ENCODE data around the gene ABO.

The ABO gene

DNA sequence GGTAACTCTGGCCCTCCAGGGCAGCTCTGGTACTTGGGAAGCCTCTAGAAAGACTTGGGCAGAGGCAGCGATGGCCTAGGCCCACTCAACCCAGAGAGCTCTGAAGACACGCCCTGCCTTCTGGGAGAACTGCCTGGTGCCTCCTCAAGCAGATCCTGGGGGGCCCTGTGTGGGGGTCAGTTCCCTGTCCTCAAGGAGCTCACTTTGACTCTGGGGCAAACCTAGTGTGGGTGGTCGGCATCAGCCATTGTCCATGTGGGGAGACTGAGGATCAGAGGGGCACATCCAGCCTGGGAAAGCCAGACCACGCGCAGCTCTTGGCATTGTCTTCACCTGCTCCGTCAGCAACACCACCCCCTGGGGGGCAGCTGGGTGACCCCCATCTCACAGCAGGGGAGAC is 28.0 kb downstream of the ABO start:
- DNase-seq = no peak

DNA sequence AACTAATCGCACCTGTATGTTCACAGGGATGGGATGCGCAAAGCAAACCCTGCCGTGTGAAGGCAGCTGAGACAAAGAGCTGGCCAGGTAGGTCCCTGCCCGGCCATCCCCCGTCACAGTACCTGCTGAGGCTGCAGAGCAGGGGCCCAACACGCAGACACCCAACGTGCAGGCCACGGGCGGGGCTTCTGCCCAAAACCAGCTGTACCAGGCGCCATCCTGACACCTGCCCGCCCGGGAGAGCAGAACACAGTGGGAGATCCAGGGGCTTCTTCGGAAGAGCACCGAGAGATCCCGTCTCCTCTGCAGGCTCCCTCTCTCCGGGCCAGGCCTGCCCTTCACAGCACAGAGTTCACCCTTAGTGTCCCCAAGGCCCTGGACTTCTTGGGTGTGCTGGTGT is 28.4 kb downstream of the ABO start:
- Histone ChIP-seq H3K4me3 (no peak overlapping the region), H3K9me3 (no peaks in the 10 kb centered on the region), H3K36me3 (no peaks in the 10 kb centered on the region), H3K27ac (no peak overlapping the region), H3K4me1 (no peaks in the 10 kb centered on the region), H3K27me3 (peaks cover 0 to 44% of the 10 kb centered on the region in 2 donors)
- TF ChIP-seq, protein P1, sequence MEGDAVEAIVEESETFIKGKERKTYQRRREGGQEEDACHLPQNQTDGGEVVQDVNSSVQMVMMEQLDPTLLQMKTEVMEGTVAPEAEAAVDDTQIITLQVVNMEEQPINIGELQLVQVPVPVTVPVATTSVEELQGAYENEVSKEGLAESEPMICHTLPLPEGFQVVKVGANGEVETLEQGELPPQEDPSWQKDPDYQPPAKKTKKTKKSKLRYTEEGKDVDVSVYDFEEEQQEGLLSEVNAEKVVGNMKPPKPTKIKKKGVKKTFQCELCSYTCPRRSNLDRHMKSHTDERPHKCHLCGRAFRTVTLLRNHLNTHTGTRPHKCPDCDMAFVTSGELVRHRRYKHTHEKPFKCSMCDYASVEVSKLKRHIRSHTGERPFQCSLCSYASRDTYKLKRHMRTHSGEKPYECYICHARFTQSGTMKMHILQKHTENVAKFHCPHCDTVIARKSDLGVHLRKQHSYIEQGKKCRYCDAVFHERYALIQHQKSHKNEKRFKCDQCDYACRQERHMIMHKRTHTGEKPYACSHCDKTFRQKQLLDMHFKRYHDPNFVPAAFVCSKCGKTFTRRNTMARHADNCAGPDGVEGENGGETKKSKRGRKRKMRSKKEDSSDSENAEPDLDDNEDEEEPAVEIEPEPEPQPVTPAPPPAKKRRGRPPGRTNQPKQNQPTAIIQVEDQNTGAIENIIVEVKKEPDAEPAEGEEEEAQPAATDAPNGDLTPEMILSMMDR (IDR thresholded peaks at IDR 0.05) = no peak
- DNase-seq = no peak
- intact Hi-C loops (cut with DNase I; ENCODE audit: low total_unique reads) = no loop called here

More for the DNA sequence above, 28.0 kb downstream of the ABO start:
- no peak overlapping the region for H3K4me3 ChIP-seq
- H3K27ac ChIP-seq = no peak overlapping the region
- no peaks in the 10 kb centered on the region for H3K9me3 ChIP-seq
- no peaks in the 10 kb centered on the region for H3K4me1 ChIP-seq
- TF ChIP-seq, protein P1 (IDR thresholded peaks at IDR 0.05) = no peak
- peaks cover 0 to 44% of the 10 kb centered on the region in 2 donors for H3K27me3 ChIP-seq
- intact Hi-C loops (cut with DNase I; ENCODE audit: low total_unique reads) = no loop called here
- H3K36me3 ChIP-seq = no peaks in the 10 kb centered on the region

- peaks cover 0 to 58% of the 10 kb centered on the region in 2 donors for H3K27me3 ChIP-seq
- H3K9me3 ChIP-seq = no peaks in the 10 kb centered on the region
- TF ChIP-seq, protein P1 (IDR thresholded peaks at IDR 0.05) = no peak
- no peak for DNase-seq
- H3K4me3 ChIP-seq = no peak overlapping the region
- H3K36me3 ChIP-seq = no peaks in the 10 kb centered on the region
- intact Hi-C loops (cut with DNase I; ENCODE audit: low total_unique reads) = no loop called here
- peaks cover 0 to 14% (median 9%) of the 10 kb centered on the region in 4 donors for H3K4me1 ChIP-seq
- no peak overlapping the region for H3K27ac ChIP-seq
These were observed 32.0 kb downstream of the ABO start for GRCh38 chr9:133242991-133243390.

GRCh38 chr9:133242241-133242640 is 32.8 kb downstream of the ABO start:
- H3K27me3 ChIP-seq = peaks cover 0 to 55% of the 10 kb centered on the region in 2 donors
- H3K9me3 ChIP-seq = no peaks in the 10 kb centered on the region
- no peak overlapping the region for H3K4me3 ChIP-seq
- no peak overlapping the region for H3K27ac ChIP-seq
- DNase-seq = no peak
- TF ChIP-seq, protein P1 (IDR thresholded peaks at IDR 0.05) = no peak
- no peaks in the 10 kb centered on the region for H3K36me3 ChIP-seq
- H3K4me1 ChIP-seq = peaks cover 0 to 14% (median 9%) of the 10 kb centered on the region in 4 donors
- intact Hi-C loops (cut with DNase I; ENCODE audit: low total_unique reads) = no loop called here

GRCh38 chr9:133239533-133240090 is 35.4 kb downstream of the ABO start:
- TF ChIP-seq, protein P1 (IDR thresholded peaks at IDR 0.05) = no peak
- Histone ChIP-seq H3K36me3 (no peaks in the 10 kb centered on the region), H3K9me3 (no peaks in the 10 kb centered on the region), H3K4me3 (no peak overlapping the region), H3K4me1 (peaks cover 0 to 14% (median 9%) of the 10 kb centered on the region in 4 donors), H3K27ac (no peak overlapping the region), H3K27me3 (peaks cover 0 to 57% of the 10 kb centered on the region in 2 donors)
- DNase-seq = no peak
- intact Hi-C loops (cut with DNase I; ENCODE audit: low total_unique reads) = no loop called here
